Measurements from ENCODE around the gene WFDC2.

- no peak for TF ChIP-seq KDM5A (IDR thresholded peaks at IDR 0.05)
- TF ChIP-seq CTCF (IDR thresholded peaks at IDR 0.05): no peak
- TF ChIP-seq MAX (IDR thresholded peaks at IDR 0.05): no peak
- TF ChIP-seq HES2 (IDR thresholded peaks at IDR 0.05): no peak
- no peak for TF ChIP-seq BHLHE40 (IDR thresholded peaks at IDR 0.05; ENCODE audit: low read depth, low read length)
- TF ChIP-seq POLR2A (IDR thresholded peaks at IDR 0.05; ENCODE audit: low read length): no peak
- no peak for TF ChIP-seq JUNB (IDR thresholded peaks at IDR 0.05)
- no peak for TF ChIP-seq E2F6 (IDR thresholded peaks at IDR 0.05; ENCODE audit: borderline replicate concordance, low read depth)
- no peak for TF ChIP-seq SMC3 (IDR thresholded peaks at IDR 0.05)
- TF ChIP-seq RAD21 (conservative IDR thresholded peaks at IDR 0.05 in 1 of 2, IDR thresholded peaks at IDR 0.05 in 1 of 2): no peak
- no peak for TF ChIP-seq REST (IDR thresholded peaks at IDR 0.05)
These were observed 32.0 kb downstream of the WFDC2 start for GRCh38 chr20:45501600-45501999.

Measured in A549 (cell line).